ENCODE results near the gene ATF6.

Gene ATF6

GRCh38 chr1:161921990-161922389 lies 155.9 kb downstream of the ATF6 start:
- WGBS, result 97% methylated on average over 1 of the region's 1 CpG
- Histone ChIP-seq H3K9ac (ENCODE audit: low read depth, low read length) (no peak overlapping the region), H3K27ac (ENCODE audit: low read depth, low read length) (no peak overlapping the region)

GRCh38 chr1:161928056-161928455 lies 161.9 kb downstream of the ATF6 start:
- WGBS, result 96% methylated on average over 2 of the region's 2 CpGs
- Histone ChIP-seq H3K27me3 (ENCODE audit: insufficient read depth, low read length) (no peaks in the 10 kb centered on the region), H3K4me1 (ENCODE audit: insufficient read depth, low read length) (no peaks in the 10 kb centered on the region), H3K27ac (ENCODE audit: low read depth, low read length) (no peak overlapping the region), H3K4me3 (ENCODE audit: low read length) (no peak overlapping the region), H3K9me3 (ENCODE audit: insufficient read depth, low read depth, low read length) (no peaks in the 10 kb centered on the region), H3K36me3 (ENCODE audit: insufficient read depth, low read length) (no peaks in the 10 kb centered on the region), H3K9ac (ENCODE audit: low read depth, low read length) (no peak overlapping the region)

More at GRCh38 chr1:161921990-161922389, 155.9 kb downstream of the ATF6 start:
- Histone ChIP-seq H3K9me3 (ENCODE audit: insufficient read depth, low read depth, low read length) (no peaks in the 10 kb centered on the region), H3K36me3 (ENCODE audit: insufficient read depth, low read length) (no peaks in the 10 kb centered on the region), H3K4me1 (ENCODE audit: insufficient read depth, low read length) (0 out of 2 replicates have a peak, but pooled peaks cover 4% of the 10 kb centered on the region), H3K27me3 (ENCODE audit: insufficient read depth, low read length) (no peaks in the 10 kb centered on the region), H3K4me3 (ENCODE audit: low read length) (no peak overlapping the region)

DNA sequence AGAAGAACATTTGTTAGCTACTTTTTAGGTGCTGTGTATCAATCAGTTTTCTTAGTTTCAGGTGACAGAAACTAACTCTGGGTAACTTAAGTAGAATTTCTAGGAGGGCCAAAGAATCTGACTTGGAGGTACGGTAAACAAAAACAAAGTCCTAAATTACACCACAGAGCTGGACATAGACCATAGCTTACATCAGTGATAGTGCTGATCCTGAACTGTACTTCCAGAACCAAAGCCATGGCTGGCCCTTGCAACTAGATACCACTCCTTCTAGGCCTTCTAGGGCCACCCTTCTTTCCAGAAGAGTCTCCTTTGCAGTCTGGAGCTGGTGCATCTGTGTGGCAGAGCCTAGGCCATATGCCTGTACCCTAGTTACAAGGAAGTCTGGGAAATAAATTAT lies 163.0 kb downstream of the ATF6 start:
- Histone ChIP-seq H3K4me3 (ENCODE audit: low read length) (no peak overlapping the region), H3K27ac (ENCODE audit: low read depth, low read length) (no peak overlapping the region), H3K9me3 (ENCODE audit: insufficient read depth, low read depth, low read length) (no peaks in the 10 kb centered on the region), H3K4me1 (ENCODE audit: insufficient read depth, low read length) (no peaks in the 10 kb centered on the region), H3K9ac (ENCODE audit: low read depth, low read length) (no peak overlapping the region), H3K27me3 (ENCODE audit: insufficient read depth, low read length) (no peaks in the 10 kb centered on the region), H3K36me3 (ENCODE audit: insufficient read depth, low read length) (no peaks in the 10 kb centered on the region)
- WGBS, result 95% methylated on average over 1 of the region's 1 CpG

GRCh38 chr1:161930064-161930463 lies 163.9 kb downstream of the ATF6 start:
- Histone ChIP-seq H3K4me3 (ENCODE audit: low read length) (no peak overlapping the region), H3K27me3 (ENCODE audit: insufficient read depth, low read length) (no peaks in the 10 kb centered on the region), H3K36me3 (ENCODE audit: insufficient read depth, low read length) (no peaks in the 10 kb centered on the region), H3K9me3 (ENCODE audit: insufficient read depth, low read depth, low read length) (no peaks in the 10 kb centered on the region), H3K9ac (ENCODE audit: low read depth, low read length) (no peak overlapping the region), H3K4me1 (ENCODE audit: insufficient read depth, low read length) (no peaks in the 10 kb centered on the region), H3K27ac (ENCODE audit: low read depth, low read length) (no peak overlapping the region)
- WGBS, result no CpG with 5 or more reads among the region's 1 CpG

DNA sequence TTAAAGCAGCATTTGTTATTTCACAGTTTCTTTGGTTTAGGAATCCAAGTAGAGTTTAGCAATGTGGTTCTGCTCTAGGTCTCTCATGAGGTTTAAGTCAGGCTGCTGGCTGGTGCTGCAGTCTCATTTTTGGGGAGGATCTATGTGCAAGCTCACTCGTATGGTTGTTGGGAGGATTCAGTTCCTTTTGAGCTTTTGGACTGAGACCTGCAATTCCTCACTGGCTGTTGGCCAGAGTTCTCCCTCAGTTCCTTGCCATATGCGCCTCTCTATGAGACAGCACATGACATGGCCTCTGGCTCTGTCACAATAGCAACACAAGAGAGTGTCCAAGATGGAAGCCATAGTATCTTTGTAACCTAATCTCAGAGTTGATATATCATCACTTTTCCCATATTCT lies 166.5 kb downstream of the ATF6 start:
- H3K4me1 ChIP-seq (ENCODE audit: insufficient read depth, low read length), result no peaks in the 10 kb centered on the region
- H3K27me3 ChIP-seq (ENCODE audit: insufficient read depth, low read length), result no peaks in the 10 kb centered on the region
- H3K4me3 ChIP-seq (ENCODE audit: low read length), result no peak overlapping the region
- no peaks in the 10 kb centered on the region for H3K36me3 ChIP-seq (ENCODE audit: insufficient read depth, low read length)
- H3K27ac ChIP-seq (ENCODE audit: low read depth, low read length), result no peak overlapping the region
- H3K9ac ChIP-seq (ENCODE audit: low read depth, low read length), result no peak overlapping the region
- 88% methylated on average over 2 of the region's 2 CpGs for WGBS
- H3K9me3 ChIP-seq (ENCODE audit: insufficient read depth, low read depth, low read length), result no peaks in the 10 kb centered on the region

- 86% methylated on average over 6 of the region's 6 CpGs for WGBS
- Histone ChIP-seq H3K27me3 (ENCODE audit: insufficient read depth, low read length) (no peaks in the 10 kb centered on the region), H3K9ac (ENCODE audit: low read depth, low read length) (no peak overlapping the region), H3K27ac (ENCODE audit: low read depth, low read length) (no peak overlapping the region), H3K4me1 (ENCODE audit: insufficient read depth, low read length) (no peaks in the 10 kb centered on the region), H3K36me3 (ENCODE audit: insufficient read depth, low read length) (no peaks in the 10 kb centered on the region), H3K4me3 (ENCODE audit: low read length) (no peak overlapping the region), H3K9me3 (ENCODE audit: insufficient read depth, low read depth, low read length) (no peaks in the 10 kb centered on the region)
Measured at GRCh38 chr1:161933592-161934588, 167.8 kb downstream of the ATF6 start.

- Histone ChIP-seq H3K9me3 (ENCODE audit: insufficient read depth, low read depth, low read length) (no peaks in the 10 kb centered on the region), H3K36me3 (ENCODE audit: insufficient read depth, low read length) (no peaks in the 10 kb centered on the region), H3K4me1 (ENCODE audit: insufficient read depth, low read length) (no peaks in the 10 kb centered on the region), H3K9ac (ENCODE audit: low read depth, low read length) (no peak overlapping the region), H3K4me3 (ENCODE audit: low read length) (no peak overlapping the region), H3K27ac (ENCODE audit: low read depth, low read length) (no peak overlapping the region), H3K27me3 (ENCODE audit: insufficient read depth, low read length) (no peaks in the 10 kb centered on the region)
- 80% methylated on average over 1 of the region's 1 CpG for WGBS
Measured at GRCh38 chr1:161935264-161935663, 169.1 kb downstream of the ATF6 start.

DNA sequence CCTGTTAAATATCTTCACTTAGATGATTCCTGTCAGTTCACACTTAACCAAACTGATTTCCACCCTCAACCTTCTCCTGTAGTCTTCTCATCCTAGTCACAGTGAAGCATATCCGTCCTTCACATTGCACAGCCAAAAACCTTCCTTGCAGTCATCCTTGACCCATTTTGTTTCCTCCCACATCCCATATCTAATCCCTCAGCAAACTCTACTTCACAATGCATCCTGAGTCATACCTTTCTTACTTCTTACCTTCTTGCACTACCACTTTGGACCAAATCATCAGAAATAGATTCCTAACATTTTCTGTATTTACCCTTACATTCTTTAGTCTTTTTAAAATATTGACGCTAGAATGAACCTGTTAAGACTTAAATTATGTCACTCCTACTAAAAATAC lies 170.7 kb downstream of the ATF6 start:
- Histone ChIP-seq H3K4me3 (ENCODE audit: low read length) (no peak overlapping the region), H3K27me3 (ENCODE audit: insufficient read depth, low read length) (no peaks in the 10 kb centered on the region), H3K9ac (ENCODE audit: low read depth, low read length) (no peak overlapping the region), H3K4me1 (ENCODE audit: insufficient read depth, low read length) (no peaks in the 10 kb centered on the region), H3K27ac (ENCODE audit: low read depth, low read length) (no peak overlapping the region), H3K9me3 (ENCODE audit: insufficient read depth, low read depth, low read length) (no peaks in the 10 kb centered on the region), H3K36me3 (ENCODE audit: insufficient read depth, low read length) (no peaks in the 10 kb centered on the region)
- 96% methylated on average over 2 of the region's 2 CpGs for WGBS

GRCh38 chr1:161940866-161941591 lies 174.9 kb downstream of the ATF6 start:
- Histone ChIP-seq H3K36me3 (ENCODE audit: insufficient read depth, low read length) (no peaks in the 10 kb centered on the region), H3K4me3 (ENCODE audit: low read length) (no peak overlapping the region), H3K27ac (ENCODE audit: low read depth, low read length) (no peak overlapping the region), H3K9me3 (ENCODE audit: insufficient read depth, low read depth, low read length) (no peaks in the 10 kb centered on the region), H3K27me3 (ENCODE audit: insufficient read depth, low read length) (no peaks in the 10 kb centered on the region), H3K4me1 (ENCODE audit: insufficient read depth, low read length) (peaks cover 6% of the 10 kb centered on the region), H3K9ac (ENCODE audit: low read depth, low read length) (no peak overlapping the region)
- WGBS, result 87% methylated on average over 3 of the region's 3 CpGs

DNA sequence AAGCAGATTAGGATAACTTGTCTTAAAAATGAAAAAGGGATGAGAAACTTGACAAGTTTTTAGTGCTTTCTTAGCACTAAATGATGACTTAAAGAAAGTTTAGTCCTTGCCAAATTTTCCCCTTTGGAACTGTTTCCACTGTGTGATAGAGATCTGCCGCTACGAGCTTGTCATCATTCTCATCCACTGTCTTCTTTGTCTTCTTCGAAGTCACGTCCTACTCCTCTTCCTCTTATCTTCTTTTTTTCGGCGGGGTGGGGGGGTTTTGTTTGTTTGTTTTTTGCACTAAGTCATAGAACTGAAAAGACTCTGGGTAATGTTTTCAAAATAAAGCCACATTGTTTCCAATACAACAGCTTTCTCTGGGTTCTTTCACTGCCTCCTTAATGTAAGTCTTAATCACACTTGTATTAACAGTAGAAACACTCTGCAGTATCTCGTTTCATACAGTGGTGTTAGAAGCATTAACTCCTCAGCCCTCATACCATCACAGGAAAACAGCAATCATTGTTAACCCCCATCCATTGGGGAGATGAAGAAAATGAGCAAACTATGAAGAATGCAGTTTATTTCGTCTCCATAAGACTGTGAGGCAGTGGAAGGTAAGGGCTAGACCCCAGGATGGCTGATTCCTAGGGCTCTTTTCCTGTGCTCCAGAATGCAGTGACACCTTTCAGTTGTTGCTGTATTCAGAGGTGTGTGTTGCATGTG lies 175.8 kb downstream of the ATF6 start:
- Histone ChIP-seq H3K9ac (ENCODE audit: low read depth, low read length) (no peak overlapping the region), H3K4me1 (ENCODE audit: insufficient read depth, low read length) (peaks cover 14% of the 10 kb centered on the region), H3K9me3 (ENCODE audit: insufficient read depth, low read depth, low read length) (no peaks in the 10 kb centered on the region), H3K4me3 (ENCODE audit: low read length) (no peak overlapping the region), H3K36me3 (ENCODE audit: insufficient read depth, low read length) (no peaks in the 10 kb centered on the region), H3K27ac (ENCODE audit: low read depth, low read length) (no peak overlapping the region), H3K27me3 (ENCODE audit: insufficient read depth, low read length) (no peaks in the 10 kb centered on the region)
- WGBS, result 82% methylated on average over 6 of the region's 8 CpGs

DNA sequence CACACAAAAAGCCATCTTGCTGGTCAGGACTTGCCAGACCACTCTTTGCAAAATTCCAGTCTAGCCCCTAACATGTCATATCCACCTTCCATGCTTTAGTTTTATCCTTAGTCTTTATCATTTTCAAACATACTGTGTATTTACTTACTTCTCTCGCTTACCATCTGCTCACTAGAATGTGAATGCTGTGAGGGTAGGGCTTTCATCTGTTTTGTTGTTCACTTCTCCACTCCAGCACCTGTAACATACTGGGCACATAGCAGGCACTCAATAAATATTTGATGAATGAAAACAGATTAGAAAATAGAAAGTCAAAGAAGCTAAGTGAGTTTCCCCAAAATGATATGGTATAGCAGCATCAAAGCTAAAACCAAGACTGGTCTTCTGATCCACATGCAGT lies 177.6 kb downstream of the ATF6 start:
- Histone ChIP-seq H3K36me3 (ENCODE audit: insufficient read depth, low read length) (no peaks in the 10 kb centered on the region), H3K9ac (ENCODE audit: low read depth, low read length) (no peak overlapping the region), H3K4me1 (ENCODE audit: insufficient read depth, low read length) (peaks cover 16% of the 10 kb centered on the region), H3K27me3 (ENCODE audit: insufficient read depth, low read length) (no peaks in the 10 kb centered on the region), H3K27ac (ENCODE audit: low read depth, low read length) (no peak overlapping the region), H3K9me3 (ENCODE audit: insufficient read depth, low read depth, low read length) (no peaks in the 10 kb centered on the region), H3K4me3 (ENCODE audit: low read length) (no peak overlapping the region)
- WGBS, result no CpG with 5 or more reads among the region's 1 CpG
